SHP77 treated with DMSO at 0.1 percent for 48 hours (cell line): ENCODE results near the gene STX8.
"Not testable (repeated sequence)": the region's sequence is repeated elsewhere in the genome, so short reads cannot be mapped to it uniquely, and the experiment has no call there.

Source experiments
- DNase-seq: peaks from one replicate; lab custom pipeline; 2025; lab: John Stamatoyannopoulos, UW

Gene STX8

GRCh38 chr17:9261081-9262012 lies 314.3 kb downstream of the STX8 start:
- no peak for DNase-seq

- peak; percentile 8 for DNase-seq
Measured at GRCh38 chr17:9259419-9259818, 316.2 kb downstream of the STX8 start.

- peak; percentile 30 for DNase-seq
Measured at GRCh38 chr17:9258115-9259015, 317.3 kb downstream of the STX8 start.

GRCh38 chr17:9257630-9257965 lies 318.0 kb downstream of the STX8 start:
- not testable (repeated sequence) for DNase-seq

- DNase-seq, result peak; percentile 27
Measured at GRCh38 chr17:9256751-9257629, 318.6 kb downstream of the STX8 start.

GRCh38 chr17:9256361-9256750 lies 319.3 kb downstream of the STX8 start:
- no peak for DNase-seq

GRCh38 chr17:9255833-9256232 lies 319.8 kb downstream of the STX8 start:
- no peak for DNase-seq

- no peak for DNase-seq
Measured at GRCh38 chr17:9254841-9255240, 320.8 kb downstream of the STX8 start.

GRCh38 chr17:9253308-9253707 lies 322.3 kb downstream of the STX8 start:
- no peak for DNase-seq

GRCh38 chr17:9251273-9251672 lies 324.3 kb downstream of the STX8 start:
- no peak for DNase-seq

GRCh38 chr17:9249245-9249953 lies 326.2 kb downstream of the STX8 start:
- no peak for DNase-seq

GRCh38 chr17:9247401-9247938 lies 328.1 kb downstream of the STX8 start:
- DNase-seq, result no peak

- no peak for DNase-seq
Measured at GRCh38 chr17:9244066-9245052, 331.3 kb downstream of the STX8 start.

- no peak for DNase-seq
Measured at GRCh38 chr17:9242983-9243382, 332.6 kb downstream of the STX8 start.

- DNase-seq, result no peak
Measured at GRCh38 chr17:9242497-9242881, 333.1 kb downstream of the STX8 start.

- no peak for DNase-seq
Measured at GRCh38 chr17:9241774-9242496, 333.7 kb downstream of the STX8 start.

- no peak for DNase-seq
Measured at GRCh38 chr17:9241371-9241712, 334.3 kb downstream of the STX8 start.

GRCh38 chr17:9240659-9241370 lies 334.8 kb downstream of the STX8 start:
- DNase-seq, result no peak
